Left cardiac atrium (tissue), 4 donors: ENCODE results near the gene PES1. TPM values are rescaled to one million over a fixed set of nuclear protein-coding genes. Genes with fewer than 3 reads are reported as not detected.
"Not testable (repeated sequence)": the region's sequence is repeated elsewhere in the genome, so short reads cannot be mapped to it uniquely, and the experiment has no call there.

ENCODE experiments used
- ATAC-seq, 2 donors: fragments of 200-7000 bp; cut with Tn5 transposase; one replicate each; pipeline ENCODE4 v1.9.1; 2020; ENCODE audit warnings: mild to moderate bottlenecking in 2 of 2, moderate library complexity in 2 of 2
- DNase-seq: peaks from one replicate; pipeline ENCODE4 v3.0.0-alpha.2; 2020
- intact Hi-C, 2 donors: fragments of 100-400 bp; cut with DNase I; formaldehyde crosslinking; loops; one replicate each; pipeline versions ENCODE4 v1.14.1 to v1.15.1; 2022 to 2023
- total RNA-seq, 2 donors: library from RNA; stranded (reverse); fragmentation: NEBNext Ultra II Directional; extraction: Animal tissue kit (Norgen Biotek cat#: 25700); gene quantifications; one replicate each; pipeline ENCODE4 v1.2.1, GENCODE V29; 2021
- donor health status: DM: no; HTN: yes; CAD: no.
- donor health status: DM: no; HTN: yes; CAD: no; lungs with severe emphysema.
- donor health status: DM: yes; HTN: yes; CAD: no.
- donor health status: Dilated cardiomyopathy.

Gene PES1
- total RNA-seq, 2 donors from 2014 or later = 23.0 to 38.9 TPM

- intact Hi-C loops = no loop called here
- ATAC-seq = peak in 1 of 2 donors; percentile 24
- DNase-seq = no peak
Measured at GRCh38 chr22:30582788-30583545, 8.7 kb downstream of the PES1 start.

GRCh38 chr22:30582051-30582450 is 9.7 kb downstream of the PES1 start:
- peak in 1 of 2 donors; percentile 13 for ATAC-seq
- intact Hi-C loops = no loop called here
- DNase-seq = no peak

GRCh38 chr22:30580896-30581295 is 10.8 kb downstream of the PES1 start:
- intact Hi-C loops = no loop called here
- DNase-seq = no peak
- ATAC-seq = no peak

- DNase-seq = no peak
- intact Hi-C loops = no loop called here
- no peak for ATAC-seq
Measured at GRCh38 chr22:30578481-30578880, 13.2 kb downstream of the PES1 start.

GRCh38 chr22:30575859-30576258 is 15.9 kb downstream of the PES1 start:
- intact Hi-C loops = no loop called here
- no peak for DNase-seq

GRCh38 chr22:30574997-30575671 is 16.6 kb downstream of the PES1 start:
- peak; percentile 61 for DNase-seq

More at GRCh38 chr22:30575859-30576258, 15.9 kb downstream of the PES1 start:
- no peak for ATAC-seq

GRCh38 chr22:30574095-30574981 is 17.4 kb downstream of the PES1 start, which contains the start of gene GAL3ST1:
Gene GAL3ST1 (minus strand): TSS chr22:30574665. CDS start chr22:30557392, 17,273 bp downstream.
- ATAC-seq (peak in 1 of 2 donors; percentile 39), DNase-seq (no peak)
- intact Hi-C loops = no loop called here

More at GRCh38 chr22:30574997-30575671, 16.6 kb downstream of the PES1 start:
- ATAC-seq = peak; percentile 76 to 88
- intact Hi-C loops = no loop called here

GRCh38 chr22:30573594-30574094 is 18.1 kb downstream of the PES1 start:
- peak in 1 of 2 donors; percentile 11 for ATAC-seq
- intact Hi-C loops = no loop called here
- no peak for DNase-seq

- ATAC-seq (no peak), DNase-seq (no peak)
- intact Hi-C loops = no loop called here
Measured at GRCh38 chr22:30572840-30573593, 18.7 kb downstream of the PES1 start.

- intact Hi-C loops = no loop called here
- no peak for ATAC-seq
- DNase-seq = no peak
Measured at GRCh38 chr22:30572210-30572609, 19.5 kb downstream of the PES1 start.

- intact Hi-C loops = no loop called here
- DNase-seq = no peak
- ATAC-seq = no peak
Measured at GRCh38 chr22:30569674-30570202, 22.0 kb downstream of the PES1 start.

- ATAC-seq (no peak), DNase-seq (no peak)
- intact Hi-C loops = no loop called here
Measured at GRCh38 chr22:30568137-30568805, 23.4 kb downstream of the PES1 start.

GRCh38 chr22:30567277-30567676 is 24.4 kb downstream of the PES1 start:
- ATAC-seq, DNase-seq, intact Hi-C loops: not testable (repeated sequence)

GRCh38 chr22:30566125-30566524 is 25.6 kb downstream of the PES1 start:
- ATAC-seq = no peak
- intact Hi-C loops = no loop called here
- DNase-seq = no peak

GRCh38 chr22:30565341-30565740 is 26.4 kb downstream of the PES1 start:
- DNase-seq (no peak), ATAC-seq (no peak)
- intact Hi-C loops = no loop called here

- ATAC-seq (no peak), DNase-seq (no peak)
- intact Hi-C loops = no loop called here
Measured at GRCh38 chr22:30564761-30565119, 27.0 kb downstream of the PES1 start.

GRCh38 chr22:30564045-30564760 is 27.5 kb downstream of the PES1 start:
- no peak for ATAC-seq
- intact Hi-C loops = no loop called here
- no peak for DNase-seq
